Keratinocyte (primary cell): Measurements from ENCODE around the gene RPL41. TPM values are rescaled to one million over a fixed set of nuclear protein-coding genes. Genes with fewer than 3 reads are reported as not detected.

ENCODE experiments used
- DNase-seq: peaks from one replicate; pipeline ENCODE4 v3.0.0-alpha.2; 2011; ENCODE audit warnings: low read depth, missing footprints, low spot score
- FAIRE-seq: peaks from 2 replicates; lab custom pipeline; 2011; peaks lifted over from hg19 to GRCh38; lab: Jason Lieb, UNC
- H2AFZ ChIP-seq: 2 replicates; pipeline ENCODE4 v1.6.0; 2012; ENCODE audit warnings: low read length, control low read depth, inconsistent platforms; ENCODE audit not compliant: control insufficient read depth
- H3K27ac ChIP-seq: 2 replicates; pipeline ENCODE4 v1.5.1; 2011; ENCODE audit warnings: low read length; ENCODE audit not compliant: control insufficient read depth, insufficient read depth
- H3K27me3 ChIP-seq: 3 replicates; pipeline ENCODE4 v1.6.0; 2011; ENCODE audit warnings: low read length; ENCODE audit not compliant: control insufficient read depth, insufficient read depth; ENCODE audit errors: extremely low read depth
- H3K36me3 ChIP-seq, 2 experiments: 2 replicates in 1 of 2; 3 replicates in 1 of 2; pipeline ENCODE4 v1.5.1; 2011; ENCODE audit warnings: low read length in 2 of 2, mild to moderate bottlenecking in 1 of 2; ENCODE audit not compliant: control insufficient read depth in 2 of 2, insufficient read depth in 2 of 2; ENCODE audit errors: extremely low read depth in 1 of 2
- H3K4me1 ChIP-seq: 3 replicates; pipeline ENCODE4 v1.5.1; 2011; ENCODE audit warnings: low read length; ENCODE audit not compliant: control insufficient read depth, insufficient read depth; ENCODE audit errors: extremely low read depth
- H3K4me2 ChIP-seq: 3 replicates; pipeline ENCODE4 v1.6.0; 2011; ENCODE audit warnings: low read depth, low read length; ENCODE audit not compliant: control insufficient read depth, insufficient read depth; ENCODE audit errors: extremely low read depth
- H3K4me3 ChIP-seq, 3 experiments: fragments of 200-600 bp in 1 of 3; sonication (generic) in 1 of 3; 2 replicates in 2 of 3; 3 replicates in 1 of 3; pipeline ENCODE4 v1.5.1; 2011 to 2016; ENCODE audit warnings: low read length in 3 of 3, mild to moderate bottlenecking in 3 of 3, control low read depth in 2 of 3, inconsistent platforms in 1 of 3, low read depth in 1 of 3, mixed read lengths in 1 of 3, mixed run types in 1 of 3, moderate library complexity in 1 of 3; ENCODE audit not compliant: control insufficient read depth in 2 of 3, insufficient read depth in 2 of 3; ENCODE audit errors: extremely low read depth in 1 of 3
- H3K79me2 ChIP-seq: 2 replicates; pipeline ENCODE4 v1.6.0; 2012; ENCODE audit warnings: low read length; ENCODE audit not compliant: control insufficient read depth, insufficient read depth
- H3K9ac ChIP-seq: 3 replicates; pipeline ENCODE4 v1.6.0; 2011; ENCODE audit warnings: low read length; ENCODE audit not compliant: control insufficient read depth, insufficient read depth; ENCODE audit errors: extremely low read depth
- H3K9me1 ChIP-seq: 3 replicates; pipeline ENCODE4 v1.6.0; 2011; ENCODE audit warnings: low read length; ENCODE audit not compliant: control insufficient read depth, insufficient read depth; ENCODE audit errors: extremely low read depth
- H3K9me3 ChIP-seq: 2 replicates; pipeline ENCODE4 v1.5.1; 2012; ENCODE audit warnings: low read depth, low read length; ENCODE audit not compliant: control insufficient read depth
- H4K20me1 ChIP-seq: 3 replicates; pipeline ENCODE4 v1.6.0; 2011; ENCODE audit warnings: low read length; ENCODE audit not compliant: control insufficient read depth, insufficient read depth; ENCODE audit errors: extremely low read depth
- EZH2 ChIP-seq: IDR thresholded peaks from one replicate; pipeline ENCODE4 v1.6.1; 2012; ENCODE audit warnings: inconsistent platforms, mild to moderate bottlenecking, low read length, moderate library complexity
- dilution Hi-C: fragments of 300-500 bp; cut with MboI; formaldehyde crosslinking; loops from one replicate; pipeline ENCODE4 v1.7.0; 2020; ENCODE audit warnings: low sequenced_read_pairs; ENCODE audit not compliant: extremely low pct_ligation_motif_present
- polyA plus RNA-seq, 5 experiments: library from polyadenylated mRNA; depleted of rRNA in 3 of 5; stranded (reverse) in 3 of 5; stranded (forward) in 1 of 5; unstranded in 1 of 5; fragments of >200 nt; gene quantifications; 1 replicate in 1 of 5; 2 replicates in 3 of 5; 3 replicates in 1 of 5; pipeline versions ENCODE4 v1.2.1 to v1.2.3, GENCODE V29; 2011 to 2012; ENCODE audit warnings: missing spikeins in 2 of 5, low read depth in 1 of 5, low replicate concordance in 1 of 5
- TF ChIP-seq, protein P1 (sequence below), 3 experiments: IDR thresholded peaks in 1 of 3; conservative IDR thresholded peaks in 1 of 3; optimal IDR thresholded peaks in 1 of 3; 2 replicates in 2 of 3; 3 replicates in 1 of 3; pipeline versions ENCODE3 to v1.5.1; 2011; ENCODE audit warnings: low read length in 3 of 3, mild to moderate bottlenecking in 3 of 3, moderate library complexity in 2 of 3, control low read depth in 1 of 3, inconsistent platforms in 1 of 3; ENCODE audit not compliant: insufficient read depth in 2 of 3; ENCODE audit errors: extremely low read depth in 1 of 3

The RPL41 gene
- polyA plus RNA-seq, 1 donor (not counting 4 experiments of a cell fraction or from before 2014, with no cell fraction given): 10,481 TPM

DNA sequence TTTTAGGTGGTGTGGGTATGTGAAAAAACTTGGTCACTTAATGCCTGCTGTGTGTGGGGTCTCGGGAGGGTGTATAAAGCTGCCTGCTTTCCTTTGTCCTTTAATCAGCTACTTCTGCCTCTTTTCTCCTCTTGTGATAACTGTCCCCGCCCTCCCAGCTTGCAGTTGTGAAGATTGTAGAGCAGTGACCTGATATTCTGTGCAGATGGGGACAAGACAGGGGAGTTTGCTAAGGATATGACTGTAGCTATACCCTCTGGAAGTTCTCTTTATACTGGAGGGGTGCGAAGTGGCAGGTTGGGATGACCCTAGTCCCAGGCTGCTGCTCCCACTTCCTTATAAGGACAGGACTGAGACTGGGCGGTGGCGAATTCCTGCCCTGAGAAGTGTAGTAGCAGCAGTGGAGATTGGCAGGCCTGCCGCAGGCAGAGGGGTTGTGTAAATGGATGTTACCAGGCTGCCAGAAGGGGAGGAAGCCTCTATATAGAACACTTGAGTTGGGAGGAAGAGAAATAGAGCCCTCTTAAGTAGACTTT, 42.6 kb downstream of the RPL41 start:
- Histone ChIP-seq H3K36me3 (peaks cover 35 to 38% of the 10 kb centered on the region in 2 experiments), H3K27ac (peak overlapping the region; percentile 98), H4K20me1 (peaks cover 21% of the 10 kb centered on the region), H3K4me3 (peak overlapping the region; percentile 84 to 98 (median 89)), H3K27me3 (no peaks in the 10 kb centered on the region), H3K4me2 (peak overlapping the region; percentile 95), H3K9me1 (no peaks in the 10 kb centered on the region), H3K9ac (peak overlapping the region; percentile 99), H3K79me2 (peaks cover 28% of the 10 kb centered on the region), H3K9me3 (no peaks in the 10 kb centered on the region), H3K4me1 (peaks cover 26% of the 10 kb centered on the region), H2AFZ (no peak overlapping the region)
- DNase-seq: no peak
- dilution Hi-C loops: no loop called here
- TF ChIP-seq, protein P1, sequence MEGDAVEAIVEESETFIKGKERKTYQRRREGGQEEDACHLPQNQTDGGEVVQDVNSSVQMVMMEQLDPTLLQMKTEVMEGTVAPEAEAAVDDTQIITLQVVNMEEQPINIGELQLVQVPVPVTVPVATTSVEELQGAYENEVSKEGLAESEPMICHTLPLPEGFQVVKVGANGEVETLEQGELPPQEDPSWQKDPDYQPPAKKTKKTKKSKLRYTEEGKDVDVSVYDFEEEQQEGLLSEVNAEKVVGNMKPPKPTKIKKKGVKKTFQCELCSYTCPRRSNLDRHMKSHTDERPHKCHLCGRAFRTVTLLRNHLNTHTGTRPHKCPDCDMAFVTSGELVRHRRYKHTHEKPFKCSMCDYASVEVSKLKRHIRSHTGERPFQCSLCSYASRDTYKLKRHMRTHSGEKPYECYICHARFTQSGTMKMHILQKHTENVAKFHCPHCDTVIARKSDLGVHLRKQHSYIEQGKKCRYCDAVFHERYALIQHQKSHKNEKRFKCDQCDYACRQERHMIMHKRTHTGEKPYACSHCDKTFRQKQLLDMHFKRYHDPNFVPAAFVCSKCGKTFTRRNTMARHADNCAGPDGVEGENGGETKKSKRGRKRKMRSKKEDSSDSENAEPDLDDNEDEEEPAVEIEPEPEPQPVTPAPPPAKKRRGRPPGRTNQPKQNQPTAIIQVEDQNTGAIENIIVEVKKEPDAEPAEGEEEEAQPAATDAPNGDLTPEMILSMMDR (optimal IDR thresholded peaks at IDR 0.05 in 1 of 3, IDR thresholded peaks at IDR 0.05 in 1 of 3, conservative IDR thresholded peaks at IDR 0.05 in 1 of 3; ENCODE audit: extremely low read depth in 1 of 3, insufficient read depth in 2 of 3, low read length in 3 of 3): no peak
- TF ChIP-seq EZH2: no peak
- FAIRE-seq: no peak

DNA sequence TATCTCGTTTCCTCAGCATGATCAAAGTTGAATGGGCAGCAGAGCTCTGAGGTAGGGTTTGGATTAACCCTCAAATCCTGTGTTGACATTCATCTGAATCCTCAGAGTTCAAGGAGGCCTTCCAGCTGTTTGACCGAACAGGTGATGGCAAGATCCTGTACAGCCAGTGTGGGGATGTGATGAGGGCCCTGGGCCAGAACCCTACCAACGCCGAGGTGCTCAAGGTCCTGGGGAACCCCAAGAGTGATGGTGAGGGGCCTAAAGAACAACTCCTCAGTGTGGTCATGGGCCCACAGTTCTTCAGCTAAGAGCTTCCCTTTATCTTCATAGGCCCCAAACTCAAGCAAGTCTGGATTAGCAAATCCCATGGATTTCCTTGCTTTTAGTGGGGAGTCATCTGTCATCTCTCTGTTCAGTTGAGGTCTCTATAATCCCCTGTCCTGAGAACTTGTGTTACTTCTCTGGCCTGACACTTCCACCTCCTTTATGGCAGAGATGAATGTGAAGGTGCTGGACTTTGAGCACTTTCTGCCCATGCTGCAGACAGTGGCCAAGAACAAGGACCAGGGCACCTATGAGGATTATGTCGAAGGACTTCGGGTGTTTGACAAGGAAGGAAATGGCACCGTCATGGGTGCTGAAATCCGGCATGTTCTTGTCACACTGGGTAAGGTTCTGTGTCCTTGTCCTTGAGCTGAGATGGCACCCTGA, 43.2 kb downstream of the RPL41 start:
- Histone ChIP-seq H3K9me3 (no peaks in the 10 kb centered on the region), H3K27me3 (no peaks in the 10 kb centered on the region), H2AFZ (no peak overlapping the region), H3K27ac (peak overlapping the region; percentile 98), H3K36me3 (peaks cover 35 to 38% of the 10 kb centered on the region in 2 experiments), H3K9ac (peak overlapping the region; percentile 99), H3K4me3 (peak overlapping the region; percentile 84 to 98 (median 89)), H3K79me2 (peaks cover 28% of the 10 kb centered on the region), H3K4me2 (peak overlapping the region; percentile 95), H3K4me1 (peaks cover 26% of the 10 kb centered on the region), H4K20me1 (peaks cover 21% of the 10 kb centered on the region), H3K9me1 (no peaks in the 10 kb centered on the region)
- FAIRE-seq (peak; percentile 32), DNase-seq (no peak)
- TF ChIP-seq, protein P1 (optimal IDR thresholded peaks at IDR 0.05 in 1 of 3, IDR thresholded peaks at IDR 0.05 in 1 of 3, conservative IDR thresholded peaks at IDR 0.05 in 1 of 3; ENCODE audit: extremely low read depth in 1 of 3, insufficient read depth in 2 of 3, low read length in 3 of 3): no peak
- TF ChIP-seq EZH2: no peak
- dilution Hi-C loops: no loop called here
